T-helper 1 cell treated with Interleukin-12 subunit alpha and Interleukin-12 subunit beta and Interleukin-4 antibody, amounts not matched to agents 30 μg/mL and 1 μg/mL, for 36 hours (primary cell): ENCODE measurements around the gene PPBP.

Experiments used
- H3K27ac Mint-ChIP-seq: one replicate; pipeline ENCODE4 v1.8.0; 2021; ENCODE audit warnings: mild to moderate bottlenecking, mixed read lengths
- H3K27me3 Mint-ChIP-seq: one replicate; pipeline ENCODE4 v1.8.0; 2021; ENCODE audit warnings: low read depth, mixed read lengths
- H3K36me3 Mint-ChIP-seq: one replicate; pipeline ENCODE4 v1.8.0; 2021; ENCODE audit warnings: low read depth, mixed read lengths
- H3K4me1 Mint-ChIP-seq: one replicate; pipeline ENCODE4 v1.8.0; 2021; ENCODE audit warnings: low read depth, mixed read lengths
- H3K4me3 Mint-ChIP-seq: one replicate; pipeline ENCODE4 v1.8.0; 2021; ENCODE audit warnings: mild to moderate bottlenecking, moderate library complexity, mixed read lengths
- H3K9me3 Mint-ChIP-seq: one replicate; pipeline ENCODE4 v1.8.0; 2021; ENCODE audit warnings: mixed read lengths

PPBP gene

GRCh38 chr4:73948291-73948690 lies 39.7 kb downstream of the PPBP start:
- Mint-ChIP-seq H3K9me3 (no peaks in the 10 kb centered on the region), H3K27me3 (peaks cover 22% of the 10 kb centered on the region), H3K4me3 (no peak overlapping the region), H3K27ac (no peak overlapping the region), H3K36me3 (no peaks in the 10 kb centered on the region), H3K4me1 (no peaks in the 10 kb centered on the region)

GRCh38 chr4:73947239-73947985 lies 40.6 kb downstream of the PPBP start:
- Mint-ChIP-seq H3K36me3 (no peaks in the 10 kb centered on the region), H3K4me3 (no peak overlapping the region), H3K27me3 (peaks cover 26% of the 10 kb centered on the region), H3K9me3 (no peaks in the 10 kb centered on the region), H3K4me1 (no peaks in the 10 kb centered on the region), H3K27ac (no peak overlapping the region)

DNA sequence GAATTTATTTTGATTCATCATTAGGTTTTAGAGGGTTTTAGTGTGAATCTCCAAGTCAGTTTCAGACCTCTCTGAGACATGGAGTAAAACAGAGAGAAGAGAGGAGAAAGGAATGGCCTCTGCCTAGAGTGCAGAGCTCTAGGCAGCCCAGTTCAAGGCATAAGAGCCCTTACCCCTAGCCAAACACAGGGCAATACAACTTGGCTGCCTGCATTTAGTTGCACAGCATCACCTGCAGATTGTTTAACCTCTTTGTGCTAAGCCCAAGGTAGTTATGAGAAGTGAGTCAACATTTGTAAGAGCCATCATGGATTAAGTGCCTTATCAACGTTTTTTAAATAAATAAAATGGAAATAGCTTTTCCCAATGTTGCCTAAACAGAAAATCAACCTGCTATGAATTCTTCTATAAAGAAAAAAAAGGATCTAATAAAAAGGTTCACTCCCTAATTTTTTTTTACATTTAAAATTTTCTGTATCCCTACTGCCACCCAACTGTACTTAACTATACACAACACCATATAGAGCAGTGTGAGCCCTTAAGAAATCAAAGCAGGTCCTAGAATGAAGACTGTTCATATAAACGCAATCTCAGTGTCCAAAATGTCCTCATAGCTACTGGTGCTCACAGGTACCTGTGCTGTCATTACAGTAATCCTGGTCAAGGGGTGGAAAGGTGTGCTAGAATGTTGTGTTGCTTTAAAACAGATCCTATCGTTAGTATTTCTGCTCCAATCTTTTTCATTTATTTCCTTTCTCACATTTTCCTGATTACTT lies 42.1 kb downstream of the PPBP start:
- no peaks in the 10 kb centered on the region for H3K36me3 Mint-ChIP-seq
- H3K4me3 Mint-ChIP-seq: no peak overlapping the region
- H3K9me3 Mint-ChIP-seq: no peaks in the 10 kb centered on the region
- peaks cover 26% of the 10 kb centered on the region for H3K27me3 Mint-ChIP-seq
- no peak overlapping the region for H3K27ac Mint-ChIP-seq
- H3K4me1 Mint-ChIP-seq: no peaks in the 10 kb centered on the region

DNA sequence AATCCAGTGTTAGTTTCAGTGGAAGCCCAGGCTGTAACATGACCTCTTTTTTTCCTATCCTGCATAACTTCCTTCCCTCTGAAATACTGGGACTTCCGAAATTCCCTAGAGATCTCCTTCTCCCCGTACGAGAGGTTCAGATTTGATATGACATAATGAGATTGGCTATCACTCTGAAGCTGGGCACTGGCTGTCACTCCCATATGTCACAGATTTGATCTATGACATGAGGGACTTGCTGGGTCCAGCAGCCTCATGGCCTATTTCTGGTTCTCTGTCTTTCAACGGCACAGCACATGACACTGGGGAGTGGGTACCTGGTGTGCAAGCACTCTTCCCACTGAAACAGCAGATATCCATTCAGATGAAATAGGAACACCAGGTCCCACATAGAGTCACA lies 42.9 kb downstream of the PPBP start:
- Mint-ChIP-seq H3K9me3 (no peaks in the 10 kb centered on the region), H3K27ac (no peak overlapping the region), H3K4me3 (no peak overlapping the region), H3K4me1 (no peaks in the 10 kb centered on the region), H3K27me3 (peaks cover 26% of the 10 kb centered on the region), H3K36me3 (no peaks in the 10 kb centered on the region)

GRCh38 chr4:73944061-73944875 lies 43.7 kb downstream of the PPBP start:
- H3K4me3 Mint-ChIP-seq: no peak overlapping the region
- H3K27me3 Mint-ChIP-seq: peaks cover 26% of the 10 kb centered on the region
- no peaks in the 10 kb centered on the region for H3K36me3 Mint-ChIP-seq
- H3K4me1 Mint-ChIP-seq: no peaks in the 10 kb centered on the region
- H3K9me3 Mint-ChIP-seq: no peaks in the 10 kb centered on the region
- H3K27ac Mint-ChIP-seq: no peak overlapping the region

- no peak overlapping the region for H3K27ac Mint-ChIP-seq
- peaks cover 26% of the 10 kb centered on the region for H3K27me3 Mint-ChIP-seq
- H3K4me3 Mint-ChIP-seq: no peak overlapping the region
- H3K36me3 Mint-ChIP-seq: no peaks in the 10 kb centered on the region
- no peaks in the 10 kb centered on the region for H3K4me1 Mint-ChIP-seq
- H3K9me3 Mint-ChIP-seq: no peaks in the 10 kb centered on the region
Observed at GRCh38 chr4:73943555-73943954, 44.4 kb downstream of the PPBP start.

DNA sequence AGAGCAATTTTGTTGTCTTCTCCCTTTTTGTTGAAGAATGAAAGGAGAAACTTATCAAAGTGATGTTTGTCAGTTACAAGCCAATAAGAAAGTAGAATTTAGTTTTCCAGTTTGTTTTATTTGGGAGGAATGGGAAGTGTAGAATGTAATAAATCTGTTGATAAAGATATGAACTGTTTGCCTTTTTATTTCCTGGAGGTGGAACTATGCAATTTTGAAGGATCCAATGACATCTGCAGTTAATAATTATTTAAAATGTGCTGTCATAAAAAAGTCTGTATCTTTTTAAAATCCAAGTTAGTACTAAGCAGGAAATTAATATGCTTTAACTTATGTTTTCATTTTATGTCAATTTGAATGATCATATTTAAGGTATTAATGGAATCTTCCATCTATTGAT lies 51.0 kb downstream of the PPBP start:
- Mint-ChIP-seq H3K36me3 (no peaks in the 10 kb centered on the region), H3K4me1 (no peaks in the 10 kb centered on the region), H3K4me3 (no peak overlapping the region), H3K27me3 (no peaks in the 10 kb centered on the region), H3K27ac (no peak overlapping the region), H3K9me3 (no peaks in the 10 kb centered on the region)
